Body of pancreas (tissue), 4 donors: ENCODE measurements around the gene ZNF429. TPM values are rescaled to one million over a fixed set of nuclear protein-coding genes. Genes with fewer than 3 reads are reported as not detected.
"Not testable (repeated sequence)": the region's sequence is repeated elsewhere in the genome, so short reads cannot be mapped to it uniquely, and the experiment has no call there.

ENCODE experiments used
- ATAC-seq: fragments of 150-250 bp; one replicate; pipeline ENCODE4 v1.9.1; 2016
- DNase-seq, 4 donors: peaks; one replicate each; pipeline ENCODE4 v3.0.0-alpha.2; 2019
- H3K27ac ChIP-seq, 4 donors: fragments of 200-600 bp; sonication (generic); 1 replicate in 3 of 4; 2 replicates in 1 of 4; pipeline versions ENCODE4 v1.5.1 to v1.6.1; 2016 to 2019; ENCODE audit warnings: mild to moderate bottlenecking in 1 of 4, mixed read lengths in 1 of 4, moderate library complexity in 1 of 4
- H3K27me3 ChIP-seq, 2 donors: fragments of 200-600 bp; sonication (generic); one replicate each; pipeline ENCODE4 v1.6.0; 2016; ENCODE audit warnings: mild to moderate bottlenecking in 1 of 2
- H3K36me3 ChIP-seq, 2 donors: fragments of 200-600 bp; sonication (generic); replicated peaks in 1 of 2; 2 replicates each; pipeline ENCODE4 v1.5.1; 2016; ENCODE audit warnings: low read depth in 2 of 2; ENCODE audit not compliant: insufficient read depth in 1 of 2
- H3K4me1 ChIP-seq: fragments of 200-600 bp; sonication (generic); one replicate; pipeline ENCODE4 v1.6.0; 2016
- H3K4me3 ChIP-seq, 2 donors: fragments of 200-600 bp; sonication (generic); 1 replicate in 1 of 2; 2 replicates in 1 of 2; pipeline ENCODE4 v1.5.1; 2016 to 2019
- H3K9me3 ChIP-seq, 3 donors: fragments of 200-600 bp; sonication (generic); 1 replicate in 2 of 3; 2 replicates in 1 of 3; pipeline ENCODE4 v1.5.1; 2016
- CTCF ChIP-seq, 7 experiments: fragments of 450-650 bp in 4 of 7; fragments of 200-600 bp in 3 of 7; sonication (generic) in 3 of 7; IDR thresholded peaks; one replicate each; pipeline ENCODE4 v1.5.1; 2016 to 2019; ENCODE audit warnings: antibody characterized with exemption in 7 of 7
- POLR2A ChIP-seq, 3 donors: fragments of 450-650 bp; IDR thresholded peaks; one replicate each; pipeline ENCODE4 v1.6.1; 2016; ENCODE audit warnings: antibody characterized with exemption in 3 of 3, mild to moderate bottlenecking in 2 of 3
- WGBS, 2 donors: methylation state at CpG; one replicate each; pipeline ENCODE4 v1.1.5; 2017; 5-methylcytosine and 5-hydroxymethylcytosine counted together
- intact Hi-C: fragments of 100-400 bp; cut with DNase I; formaldehyde crosslinking; loops from one replicate; pipeline ENCODE4 v1.15.1; 2023
- total RNA-seq, 2 donors: library from RNA; depleted of rRNA; stranded (reverse); fragments of >200 nt; gene quantifications; one replicate each; pipeline ENCODE4 v1.1.0, GENCODE V29; 2016

ZNF429 gene
- total RNA-seq, 2 donors from 2014 or later: 21.5 to 55.7 TPM

GRCh38 chr19:21559444-21559843 is 54.0 kb downstream of the ZNF429 start:
- Histone ChIP-seq H3K36me3 (no peaks in the 10 kb centered on the region), H3K27ac (no peak overlapping the region), H3K4me1 (no peaks in the 10 kb centered on the region), H3K4me3 (no peak overlapping the region), H3K9me3 (peaks cover 0 to 19% (median 0%) of the 10 kb centered on the region in 3 donors), H3K27me3 (no peaks in the 10 kb centered on the region)
- ATAC-seq (no peak), DNase-seq (no peak)
- intact Hi-C loops: no loop called here
- WGBS, 2 donors: 85 to 100% methylated on average over 2 of the region's 2 CpGs
- TF ChIP-seq CTCF (IDR thresholded peaks at IDR 0.05) (no peak), POLR2A (IDR thresholded peaks at IDR 0.05) (no peak)

- Histone ChIP-seq H3K4me1 (no peaks in the 10 kb centered on the region), H3K27me3 (no peaks in the 10 kb centered on the region), H3K4me3 (no peak overlapping the region), H3K36me3 (no peaks in the 10 kb centered on the region), H3K27ac (no peak overlapping the region), H3K9me3 (peaks cover 0 to 5% (median 0%) of the 10 kb centered on the region in 3 donors)
- ATAC-seq (no peak), DNase-seq (no peak)
- TF ChIP-seq POLR2A (IDR thresholded peaks at IDR 0.05): no peak
- no peak for TF ChIP-seq CTCF (IDR thresholded peaks at IDR 0.05)
- WGBS, 2 donors: 67 to 79% methylated on average over 1 of the region's 1 CpG
- intact Hi-C loops: no loop called here
Measured at GRCh38 chr19:21564406-21564805, 59.0 kb downstream of the ZNF429 start.

GRCh38 chr19:21566073-21566472 is 60.7 kb downstream of the ZNF429 start:
- intact Hi-C loops: no loop called here
- Histone ChIP-seq H3K9me3 (no peaks in the 10 kb centered on the region), H3K4me1 (no peaks in the 10 kb centered on the region), H3K27me3 (no peaks in the 10 kb centered on the region), H3K36me3 (no peaks in the 10 kb centered on the region), H3K4me3 (no peak overlapping the region), H3K27ac (no peak overlapping the region)
- DNase-seq (no peak), ATAC-seq (no peak)
- no peak for TF ChIP-seq POLR2A (IDR thresholded peaks at IDR 0.05)
- TF ChIP-seq CTCF (IDR thresholded peaks at IDR 0.05): no peak
- WGBS, 2 donors: 42 to 47% methylated on average over 3 of the region's 3 CpGs

GRCh38 chr19:21567806-21568205 is 62.4 kb downstream of the ZNF429 start:
- WGBS, 2 donors: 59 to 71% methylated on average over 4 of the region's 4 CpGs
- peak overlapping the region in 2 of 4 donors; percentile 4 to 69 for H3K27ac ChIP-seq
- H3K9me3 ChIP-seq, ATAC-seq, DNase-seq, H3K27me3 ChIP-seq, H3K4me3 ChIP-seq, H3K4me1 ChIP-seq, H3K36me3 ChIP-seq, intact Hi-C loops: not testable (repeated sequence)

GRCh38 chr19:21568816-21569493 is 63.6 kb downstream of the ZNF429 start:
- DNase-seq: peak; percentile 89 to 95 (median 92)
- no peaks in the 10 kb centered on the region for H3K9me3 ChIP-seq
- intact Hi-C loops: no loop called here
- TF ChIP-seq CTCF (IDR thresholded peaks at IDR 0.05) (no peak), POLR2A (IDR thresholded peaks at IDR 0.05) (peak; percentile 29 to 89 (median 74))
- no peaks in the 10 kb centered on the region for H3K4me1 ChIP-seq
- no peak overlapping the region for H3K4me3 ChIP-seq
- WGBS, 2 donors: 40 to 50% methylated on average over 21 of the region's 21 CpGs
- H3K27ac ChIP-seq: peak overlapping the region in 3 of 4 donors; percentile 69 to 80 (median 70)
- ATAC-seq: peak; percentile 99
- H3K36me3 ChIP-seq: no peaks in the 10 kb centered on the region
- H3K27me3 ChIP-seq: no peaks in the 10 kb centered on the region
